ENCODE results near the gene GIT2. TPM values are rescaled to one million over a fixed set of nuclear protein-coding genes. Genes with fewer than 3 reads are reported as not detected.

Gene GIT2
- total and polyA plus RNA-seq, 2 experiments from 2014 or later: 15.8 to 20.9 TPM

- no peak for TF ChIP-seq ZNF114 (CRISPR knock-in tag; IDR thresholded peaks at IDR 0.05)
Measured at GRCh38 chr12:109916045-109916444, 80.1 kb downstream of the GIT2 start (continued).

GRCh38 chr12:109915171-109916040, 80.8 kb downstream of the GIT2 start:
- H3K27ac Mint-ChIP-seq: no peak overlapping the region
- Histone ChIP-seq H3K36me3 (ENCODE audit: insufficient read depth) (no peaks in the 10 kb centered on the region), H3K79me2 (replicated peaks; ENCODE audit: insufficient read depth) (no peaks in the 10 kb centered on the region), H3K4me1 (ENCODE audit: insufficient read depth) (no peaks in the 10 kb centered on the region), H2AFZ (no peak overlapping the region), H3F3A (replicated peaks; ENCODE audit: low read depth) (0 out of 2 replicates have a peak, but pooled peaks cover 4% of the 10 kb centered on the region), H3K4me2 (no peak overlapping the region), H3K4me3 (no peak overlapping the region), H3K9me2 (ENCODE audit: insufficient read depth) (no peaks in the 10 kb centered on the region), H3K27me3 (ENCODE audit: insufficient read depth) (no peaks in the 10 kb centered on the region), H3K27ac (ENCODE audit: low read depth) (no peak overlapping the region), H4K20me1 (replicated peaks; ENCODE audit: insufficient read depth) (no peaks in the 10 kb centered on the region; the same call in 1 of the 2 replicates)
- DNase-seq (ENCODE audit: low spot score): no peak
- no peak overlapping the region for H3K4me3 Mint-ChIP-seq
- ATAC-seq: peak; percentile 24; the same call in 2 of the 3 replicates
- H3K36me3 Mint-ChIP-seq (ENCODE audit: low read depth): peaks cover 51% of the 10 kb centered on the region
- peaks cover 9% of the 10 kb centered on the region for H3K4me1 Mint-ChIP-seq
- H3K27me3 Mint-ChIP-seq (ENCODE audit: insufficient read depth, low read depth, poor library complexity): peaks cover 6% of the 10 kb centered on the region
- H3K9me3 Mint-ChIP-seq: peaks cover 7% of the 10 kb centered on the region; the same call in 1 of the 3 replicates
- TF ChIP-seq POLR2AphosphoS5 (IDR thresholded peaks at IDR 0.05; ENCODE audit: low read depth) (no peak), ZNF331 (CRISPR knock-in tag; IDR thresholded peaks at IDR 0.05; ENCODE audit: low read depth) (no peak), EZH2 (IDR thresholded peaks at IDR 0.05; ENCODE audit: low read depth, unreplicated experiment) (no peak), STAT1 (IDR thresholded peaks at IDR 0.05; ENCODE audit: unreplicated experiment) (no peak), JUNB (IDR thresholded peaks at IDR 0.05; ENCODE audit: unreplicated experiment) (no peak), EZH2phosphoT487 (IDR thresholded peaks at IDR 0.05; ENCODE audit: unreplicated experiment) (no peak), CREB1 (CRISPR knock-in tag; IDR thresholded peaks at IDR 0.05; ENCODE audit: low read depth) (no peak), ZNF114 (CRISPR knock-in tag; IDR thresholded peaks at IDR 0.05) (no peak), NANOG (IDR thresholded peaks at IDR 0.05; ENCODE audit: borderline replicate concordance) (no peak), ZNF462 (CRISPR knock-in tag; IDR thresholded peaks at IDR 0.05) (no peak), REST (IDR thresholded peaks at IDR 0.05; ENCODE audit: unreplicated experiment) (no peak)
- TF ChIP-seq, protein P1, sequence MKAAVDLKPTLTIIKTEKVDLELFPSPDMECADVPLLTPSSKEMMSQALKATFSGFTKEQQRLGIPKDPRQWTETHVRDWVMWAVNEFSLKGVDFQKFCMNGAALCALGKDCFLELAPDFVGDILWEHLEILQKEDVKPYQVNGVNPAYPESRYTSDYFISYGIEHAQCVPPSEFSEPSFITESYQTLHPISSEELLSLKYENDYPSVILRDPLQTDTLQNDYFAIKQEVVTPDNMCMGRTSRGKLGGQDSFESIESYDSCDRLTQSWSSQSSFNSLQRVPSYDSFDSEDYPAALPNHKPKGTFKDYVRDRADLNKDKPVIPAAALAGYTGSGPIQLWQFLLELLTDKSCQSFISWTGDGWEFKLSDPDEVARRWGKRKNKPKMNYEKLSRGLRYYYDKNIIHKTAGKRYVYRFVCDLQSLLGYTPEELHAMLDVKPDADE (IDR thresholded peaks at IDR 0.05): no peak

All from GM23338 (cell line).